Epidermal melanocyte (primary cell): ENCODE measurements around the gene BTBD9.
"Not testable (repeated sequence)": the region's sequence is repeated elsewhere in the genome, so short reads cannot be mapped to it uniquely, and the experiment has no call there.

Source experiments
- DNase-seq: peaks from one replicate; pipeline ENCODE4 v3.0.0; 2011; ENCODE audit warnings: low spot score; ENCODE audit not compliant: insufficient read length

Gene BTBD9

GRCh38 chr6:38649744-38650143 is 10.0 kb upstream of the BTBD9 start:
- DNase-seq = no peak

GRCh38 chr6:38648629-38649028 is 8.9 kb upstream of the BTBD9 start:
- DNase-seq = no peak

GRCh38 chr6:38646166-38646878 is 6.6 kb upstream of the BTBD9 start:
- DNase-seq = no peak

- DNase-seq = no peak
Measured at GRCh38 chr6:38644951-38645350, 5.2 kb upstream of the BTBD9 start.

- DNase-seq = no peak
Measured at GRCh38 chr6:38640216-38640909, 634 bp upstream of the BTBD9 start.

- peak; percentile 33 for DNase-seq
Measured at GRCh38 chr6:38638941-38639497, 710 bp downstream of the BTBD9 start.

- DNase-seq = no peak
Measured at GRCh38 chr6:38637756-38638155, 2.0 kb downstream of the BTBD9 start.

- no peak for DNase-seq
Measured at GRCh38 chr6:38636027-38636426, 3.7 kb downstream of the BTBD9 start.

GRCh38 chr6:38634518-38634917 is 5.2 kb downstream of the BTBD9 start:
- no peak for DNase-seq

- no peak for DNase-seq
Measured at GRCh38 chr6:38632490-38632889, 7.2 kb downstream of the BTBD9 start.

- no peak for DNase-seq
Measured at GRCh38 chr6:38631186-38631783, 8.4 kb downstream of the BTBD9 start.

- DNase-seq = no peak
Measured at GRCh38 chr6:38625217-38625616, 14.5 kb downstream of the BTBD9 start.

GRCh38 chr6:38619342-38619741 is 20.4 kb downstream of the BTBD9 start:
- not testable (repeated sequence) for DNase-seq

GRCh38 chr6:38618301-38618700 is 21.4 kb downstream of the BTBD9 start:
- DNase-seq = not testable (repeated sequence)

- no peak for DNase-seq
Measured at GRCh38 chr6:38617856-38618255, 21.9 kb downstream of the BTBD9 start.

- no peak for DNase-seq
Measured at GRCh38 chr6:38612143-38612965, 27.4 kb downstream of the BTBD9 start.

GRCh38 chr6:38610050-38610625 is 29.6 kb downstream of the BTBD9 start:
- no peak for DNase-seq

- no peak for DNase-seq
Measured at GRCh38 chr6:38604700-38605099, 35.0 kb downstream of the BTBD9 start.

GRCh38 chr6:38603966-38604365 is 35.8 kb downstream of the BTBD9 start:
- no peak for DNase-seq

GRCh38 chr6:38603496-38603895 is 36.2 kb downstream of the BTBD9 start:
- no peak for DNase-seq

- peak; percentile 20 for DNase-seq
Measured at GRCh38 chr6:38599966-38600550, 39.7 kb downstream of the BTBD9 start.
